ENCODE measurements around the gene RCHY1. TPM values are rescaled to one million over a fixed set of nuclear protein-coding genes. Genes with fewer than 3 reads are reported as not detected.

Gene RCHY1
- total RNA-seq, 1 donor from 2014 or later: 20.3 TPM

- H3K36me3 ChIP-seq (ENCODE audit: control insufficient read depth, insufficient read depth, low read length): no peaks in the 10 kb centered on the region
- no peak for DNase-seq (ENCODE audit: low read depth)
Measured at GRCh38 chr4:75494563-75494962, 19.6 kb downstream of the RCHY1 start.

GRCh38 chr4:75490155-75490554 lies 24.0 kb downstream of the RCHY1 start:
- peak; percentile 35 for TF ChIP-seq CTCF (IDR thresholded peaks at IDR 0.05; ENCODE audit: insufficient read depth, low read length, poor library complexity, severe bottlenecking)
- Histone ChIP-seq H3K27me3 (ENCODE audit: control insufficient read depth, insufficient read depth, low read length) (no peaks in the 10 kb centered on the region), H3K36me3 (ENCODE audit: control insufficient read depth, insufficient read depth, low read length) (peaks cover 2% of the 10 kb centered on the region), H3K4me3 (ENCODE audit: low read depth, low read length) (no peak overlapping the region)
- DNase-seq (ENCODE audit: low read depth): no peak

More at GRCh38 chr4:75494563-75494962, 19.6 kb downstream of the RCHY1 start:
- no peak for TF ChIP-seq CTCF (IDR thresholded peaks at IDR 0.05; ENCODE audit: insufficient read depth, low read length, poor library complexity, severe bottlenecking)
- Histone ChIP-seq H3K4me3 (ENCODE audit: low read depth, low read length) (no peak overlapping the region), H3K27me3 (ENCODE audit: control insufficient read depth, insufficient read depth, low read length) (no peaks in the 10 kb centered on the region)

GRCh38 chr4:75484190-75484589 lies 30.0 kb downstream of the RCHY1 start:
- H3K4me3 ChIP-seq (ENCODE audit: low read depth, low read length): no peak overlapping the region
- DNase-seq (ENCODE audit: low read depth): no peak
- H3K36me3 ChIP-seq (ENCODE audit: control insufficient read depth, insufficient read depth, low read length): peaks cover 2% of the 10 kb centered on the region
- TF ChIP-seq CTCF (IDR thresholded peaks at IDR 0.05; ENCODE audit: insufficient read depth, low read length, poor library complexity, severe bottlenecking): no peak
- H3K27me3 ChIP-seq (ENCODE audit: control insufficient read depth, insufficient read depth, low read length): no peaks in the 10 kb centered on the region

GRCh38 chr4:75477201-75477600 lies 37.0 kb downstream of the RCHY1 start:
- Histone ChIP-seq H3K4me3 (ENCODE audit: low read depth, low read length) (no peak overlapping the region), H3K36me3 (ENCODE audit: control insufficient read depth, insufficient read depth, low read length) (no peaks in the 10 kb centered on the region), H3K27me3 (ENCODE audit: control insufficient read depth, insufficient read depth, low read length) (no peaks in the 10 kb centered on the region)
- no peak for TF ChIP-seq CTCF (IDR thresholded peaks at IDR 0.05; ENCODE audit: insufficient read depth, low read length, poor library complexity, severe bottlenecking)
- no peak for DNase-seq (ENCODE audit: low read depth)

GRCh38 chr4:75470738-75471137 lies 43.5 kb downstream of the RCHY1 start:
- H3K27me3 ChIP-seq (ENCODE audit: control insufficient read depth, insufficient read depth, low read length): no peaks in the 10 kb centered on the region
- H3K4me3 ChIP-seq (ENCODE audit: low read depth, low read length): no peak overlapping the region
- H3K36me3 ChIP-seq (ENCODE audit: control insufficient read depth, insufficient read depth, low read length): no peaks in the 10 kb centered on the region
- no peak for DNase-seq (ENCODE audit: low read depth)
- TF ChIP-seq CTCF (IDR thresholded peaks at IDR 0.05; ENCODE audit: insufficient read depth, low read length, poor library complexity, severe bottlenecking): no peak

- no peak for TF ChIP-seq CTCF (IDR thresholded peaks at IDR 0.05; ENCODE audit: insufficient read depth, low read length, poor library complexity, severe bottlenecking)
- Histone ChIP-seq H3K4me3 (ENCODE audit: low read depth, low read length) (no peak overlapping the region), H3K27me3 (ENCODE audit: control insufficient read depth, insufficient read depth, low read length) (no peaks in the 10 kb centered on the region), H3K36me3 (ENCODE audit: control insufficient read depth, insufficient read depth, low read length) (no peaks in the 10 kb centered on the region)
- no peak for DNase-seq (ENCODE audit: low read depth)
Measured at GRCh38 chr4:75469896-75470295, 44.3 kb downstream of the RCHY1 start.

Measured in kidney epithelial cell (primary cell).